Thymus (tissue), 11 donors: Measurements from ENCODE around the gene AMN1. TPM values are rescaled to one million over a fixed set of nuclear protein-coding genes. Genes with fewer than 3 reads are reported as not detected.
"Not testable (repeated sequence)": the region's sequence is repeated elsewhere in the genome, so short reads cannot be mapped to it uniquely, and the experiment has no call there.

ENCODE experiments used
- DNase-seq, 9 donors: peaks; one replicate each; pipeline ENCODE4 v3.0.0-alpha.2; 2013; ENCODE audit warnings: low spot score in 9 of 9, low read depth in 6 of 9, missing footprints in 1 of 9
- H3K27ac ChIP-seq, 2 donors: one replicate each; pipeline ENCODE4 v1.5.1; 2013; ENCODE audit warnings: control low read depth in 1 of 2, low read depth in 1 of 2, low read length in 1 of 2, mild to moderate bottlenecking in 1 of 2, moderate library complexity in 1 of 2
- H3K27me3 ChIP-seq, 2 donors: one replicate each; pipeline ENCODE4 v1.5.1; 2013; ENCODE audit warnings: low read length in 1 of 2; ENCODE audit not compliant: control insufficient read depth in 2 of 2, insufficient read depth in 1 of 2
- H3K36me3 ChIP-seq, 2 donors: one replicate each; pipeline ENCODE4 v1.5.1; 2013; ENCODE audit warnings: low read length in 1 of 2, mild to moderate bottlenecking in 1 of 2, moderate library complexity in 1 of 2; ENCODE audit not compliant: control insufficient read depth in 2 of 2, insufficient read depth in 2 of 2
- H3K4me1 ChIP-seq, 2 donors: one replicate each; pipeline ENCODE4 v1.5.1; 2013; ENCODE audit warnings: low read length in 2 of 2; ENCODE audit not compliant: control insufficient read depth in 2 of 2, insufficient read depth in 2 of 2
- H3K4me3 ChIP-seq, 2 donors: one replicate each; pipeline ENCODE4 v1.5.1; 2013; ENCODE audit warnings: low read length in 2 of 2, control low read depth in 1 of 2, mild to moderate bottlenecking in 1 of 2
- H3K9me3 ChIP-seq, 2 donors: one replicate each; pipeline ENCODE4 v1.5.1; 2013; ENCODE audit warnings: low read length in 1 of 2, mild to moderate bottlenecking in 1 of 2; ENCODE audit not compliant: control insufficient read depth in 2 of 2, insufficient read depth in 1 of 2
- WGBS: extraction: QIAGEN DNeasy Blood & Tissue Kit; methylation state at CpG from one replicate; pipeline ENCODE4 v1.1.7; 2013; 5-methylcytosine and 5-hydroxymethylcytosine counted together
- polyA plus RNA-seq: library from polyadenylated mRNA; stranded (reverse); fragments of 200-250 nt; gene quantifications from one replicate; pipeline ENCODE4 v1.2.3, GENCODE V29; 2013
- total RNA-seq: library from RNA; stranded (reverse); fragments of 120-200 nt; gene quantifications from one replicate; pipeline ENCODE4 v1.2.4, GENCODE V29; 2013
- donor health status: healthy.

Gene AMN1
- total and polyA plus RNA-seq, 2 donors = 23.5 to 24.4 TPM

- Histone ChIP-seq H3K4me3 (no peak overlapping the region), H3K4me1 (peaks cover 9 to 12% of the 10 kb centered on the region in 2 donors), H3K9me3 (peaks cover 0 to 4% of the 10 kb centered on the region in 2 donors), H3K27me3 (no peaks in the 10 kb centered on the region), H3K27ac (peak overlapping the region; percentile 64 to 82), H3K36me3 (no peaks in the 10 kb centered on the region)
- DNase-seq = peak in 2 of 9 donors; percentile 39 to 74
- 91% methylated on average over 4 of the region's 4 CpGs for WGBS
Observed at GRCh38 chr12:31759632-31760459, 31.0 kb upstream of the AMN1 start.

DNA sequence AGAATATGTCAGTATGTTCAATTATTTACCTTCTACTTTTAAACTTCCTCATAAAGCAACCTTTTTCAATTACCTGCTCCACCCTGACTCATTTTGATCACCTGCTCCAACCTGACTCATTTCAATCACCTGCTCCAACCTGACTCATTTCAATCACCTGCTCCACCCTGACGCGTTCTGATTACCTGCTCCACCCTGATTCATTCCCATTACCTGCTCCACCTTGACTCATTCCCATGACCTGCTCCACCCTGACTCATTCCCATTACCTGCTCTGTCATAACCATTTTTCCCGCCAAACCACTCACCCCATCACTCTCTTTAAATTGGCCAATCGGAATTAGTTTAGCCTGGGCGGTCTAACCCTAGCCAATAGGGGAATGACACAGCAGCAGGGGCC lies 29.5 kb upstream of the AMN1 start:
- H3K4me1 ChIP-seq = peaks cover 9 to 12% of the 10 kb centered on the region in 2 donors
- WGBS = 96% methylated on average over 5 of the region's 5 CpGs
- not testable (repeated sequence) for H3K4me3 ChIP-seq, H3K9me3 ChIP-seq, DNase-seq, H3K36me3 ChIP-seq, H3K27ac ChIP-seq, H3K27me3 ChIP-seq

DNA sequence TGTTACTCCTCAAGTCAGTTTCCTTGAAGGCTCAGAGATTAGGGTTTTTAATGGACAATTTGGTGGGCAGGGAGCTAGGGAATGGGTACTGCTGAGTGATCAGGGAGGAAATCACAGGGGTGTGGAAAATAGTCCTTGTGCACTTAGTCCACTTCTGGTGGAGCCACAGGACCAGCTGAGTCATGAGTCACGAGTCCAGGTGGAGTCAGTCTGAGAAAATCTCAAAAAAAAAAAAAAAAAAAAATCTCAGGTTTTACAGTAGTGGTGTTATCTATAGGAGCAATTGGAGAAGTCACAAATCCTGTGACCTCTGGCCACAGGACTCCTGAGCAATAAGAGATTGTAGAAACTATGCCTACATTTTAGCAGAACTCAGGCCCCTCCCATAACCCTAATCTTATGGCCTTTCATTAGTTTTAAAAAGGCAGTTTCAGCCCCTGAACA lies 28.2 kb upstream of the AMN1 start:
- H3K4me3 ChIP-seq = no peak overlapping the region
- peaks cover 9 to 16% of the 10 kb centered on the region in 2 donors for H3K4me1 ChIP-seq
- no peaks in the 10 kb centered on the region for H3K36me3 ChIP-seq
- H3K27ac ChIP-seq = no peak overlapping the region
- no peaks in the 10 kb centered on the region for H3K27me3 ChIP-seq
- no peaks in the 10 kb centered on the region for H3K9me3 ChIP-seq
- DNase-seq = no peak
- 92% methylated on average over 1 of the region's 1 CpG for whole genome bisulfite sequencing

DNA sequence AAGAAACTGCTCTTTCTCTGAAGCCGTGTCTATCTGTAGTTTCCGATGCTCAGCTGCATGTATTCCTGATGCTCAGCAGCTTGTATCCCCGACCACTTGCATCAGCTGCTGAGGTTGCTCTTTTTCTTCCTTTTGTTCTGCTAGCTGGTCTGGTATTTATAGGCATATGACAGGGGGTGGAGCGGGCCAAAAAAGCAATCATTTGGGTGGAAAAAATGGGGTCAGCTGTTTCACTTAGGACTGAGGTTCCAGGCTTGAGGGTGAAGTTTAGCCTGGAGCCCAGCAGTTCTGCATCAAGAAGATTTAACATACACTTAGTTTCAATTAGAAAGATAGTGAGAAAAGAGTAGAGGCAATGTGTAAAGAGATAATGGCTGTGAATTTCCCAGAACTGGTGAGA lies 23.6 kb upstream of the AMN1 start:
- Histone ChIP-seq H3K27ac (no peak overlapping the region), H3K4me3 (no peak overlapping the region), H3K9me3 (no peaks in the 10 kb centered on the region), H3K36me3 (no peaks in the 10 kb centered on the region), H3K27me3 (no peaks in the 10 kb centered on the region), H3K4me1 (peaks cover 3 to 5% of the 10 kb centered on the region in 2 donors)
- WGBS = 97% methylated on average over 4 of the region's 4 CpGs
- no peak for DNase-seq

DNA sequence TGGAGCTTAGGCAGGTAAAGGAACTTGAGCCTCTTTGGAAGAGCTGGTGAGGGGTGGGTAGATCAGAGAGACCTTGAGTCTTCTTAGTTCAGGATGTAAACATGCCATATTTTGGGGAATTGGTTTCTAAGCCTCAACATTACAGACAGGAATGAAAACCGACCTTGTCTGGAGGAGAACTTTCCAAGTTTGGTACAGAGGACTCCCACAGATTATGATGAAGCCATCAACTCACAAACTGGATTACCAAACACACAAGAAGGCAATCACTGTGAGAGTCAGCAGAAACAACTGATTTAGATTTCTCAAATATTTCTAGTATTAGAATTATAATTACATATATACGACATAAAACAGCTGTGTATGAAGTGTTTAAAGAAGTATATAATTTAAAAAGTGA lies 22.3 kb upstream of the AMN1 start:
- Histone ChIP-seq H3K36me3 (no peaks in the 10 kb centered on the region), H3K4me3 (no peak overlapping the region), H3K4me1 (peaks cover 5 to 6% of the 10 kb centered on the region in 2 donors), H3K27me3 (no peaks in the 10 kb centered on the region), H3K9me3 (no peaks in the 10 kb centered on the region), H3K27ac (no peak overlapping the region)
- 70% methylated on average over 2 of the region's 2 CpGs for WGBS
- DNase-seq = no peak

DNA sequence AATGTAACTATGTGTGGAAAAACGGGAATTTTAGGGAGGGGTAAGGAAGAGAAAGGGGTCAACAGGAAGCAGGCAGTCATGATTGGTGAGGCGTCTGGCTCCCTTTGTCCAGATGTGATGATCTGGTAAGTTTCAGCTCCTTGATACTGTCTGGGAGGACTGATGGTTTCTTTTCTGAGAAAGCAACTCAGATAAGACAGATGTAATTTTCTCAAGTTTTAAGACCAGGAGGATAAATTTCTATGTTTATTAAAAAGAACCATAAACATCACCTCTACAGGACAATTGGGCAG lies 21.9 kb upstream of the AMN1 start:
- Histone ChIP-seq H3K9me3 (no peaks in the 10 kb centered on the region), H3K27ac (no peak overlapping the region), H3K4me1 (peaks cover 5 to 8% of the 10 kb centered on the region in 2 donors), H3K4me3 (no peak overlapping the region), H3K27me3 (no peaks in the 10 kb centered on the region), H3K36me3 (no peaks in the 10 kb centered on the region)
- no peak for DNase-seq
- 94% methylated on average over 2 of the region's 2 CpGs for WGBS

GRCh38 chr12:31749024-31749704 lies 20.3 kb upstream of the AMN1 start:
- peak overlapping the region in 1 of 2 donors; percentile 22 for H3K27ac ChIP-seq
- H3K4me1 ChIP-seq = peaks cover 5 to 8% of the 10 kb centered on the region in 2 donors
- no peaks in the 10 kb centered on the region for H3K27me3 ChIP-seq
- 71% methylated on average over 5 of the region's 5 CpGs for WGBS
- DNase-seq = peak in 3 of 9 donors; percentile 27 to 58 (median 38)
- H3K9me3 ChIP-seq = no peaks in the 10 kb centered on the region
- H3K4me3 ChIP-seq = no peak overlapping the region
- no peaks in the 10 kb centered on the region for H3K36me3 ChIP-seq

GRCh38 chr12:31745242-31745641 lies 16.4 kb upstream of the AMN1 start:
- no peak overlapping the region for H3K27ac ChIP-seq
- H3K4me1 ChIP-seq = peaks cover 15 to 27% of the 10 kb centered on the region in 2 donors
- 83% methylated on average over 2 of the region's 2 CpGs for WGBS

GRCh38 chr12:31744363-31744762 lies 15.5 kb upstream of the AMN1 start:
- H3K27ac ChIP-seq, H3K9me3 ChIP-seq, H3K36me3 ChIP-seq, H3K27me3 ChIP-seq, DNase-seq, H3K4me3 ChIP-seq: not testable (repeated sequence)
- WGBS = 96% methylated on average over 4 of the region's 4 CpGs
- H3K4me1 ChIP-seq = peaks cover 20 to 36% of the 10 kb centered on the region in 2 donors

More at GRCh38 chr12:31745242-31745641, 16.4 kb upstream of the AMN1 start:
- no peak for DNase-seq
- Histone ChIP-seq H3K36me3 (no peaks in the 10 kb centered on the region), H3K9me3 (peaks cover 0 to 5% of the 10 kb centered on the region in 2 donors), H3K27me3 (no peaks in the 10 kb centered on the region), H3K4me3 (no peak overlapping the region)
